ENCODE data around the gene ANKRD16. TPM values are rescaled to one million over a fixed set of nuclear protein-coding genes. Genes with fewer than 3 reads are reported as not detected.

ANKRD16 gene
- total RNA-seq, 3 donors from 2014 or later (not counting 1 experiment from before 2014, with no cell fraction given), result 2.6 to 3.1 (median 3.0) TPM

DNA sequence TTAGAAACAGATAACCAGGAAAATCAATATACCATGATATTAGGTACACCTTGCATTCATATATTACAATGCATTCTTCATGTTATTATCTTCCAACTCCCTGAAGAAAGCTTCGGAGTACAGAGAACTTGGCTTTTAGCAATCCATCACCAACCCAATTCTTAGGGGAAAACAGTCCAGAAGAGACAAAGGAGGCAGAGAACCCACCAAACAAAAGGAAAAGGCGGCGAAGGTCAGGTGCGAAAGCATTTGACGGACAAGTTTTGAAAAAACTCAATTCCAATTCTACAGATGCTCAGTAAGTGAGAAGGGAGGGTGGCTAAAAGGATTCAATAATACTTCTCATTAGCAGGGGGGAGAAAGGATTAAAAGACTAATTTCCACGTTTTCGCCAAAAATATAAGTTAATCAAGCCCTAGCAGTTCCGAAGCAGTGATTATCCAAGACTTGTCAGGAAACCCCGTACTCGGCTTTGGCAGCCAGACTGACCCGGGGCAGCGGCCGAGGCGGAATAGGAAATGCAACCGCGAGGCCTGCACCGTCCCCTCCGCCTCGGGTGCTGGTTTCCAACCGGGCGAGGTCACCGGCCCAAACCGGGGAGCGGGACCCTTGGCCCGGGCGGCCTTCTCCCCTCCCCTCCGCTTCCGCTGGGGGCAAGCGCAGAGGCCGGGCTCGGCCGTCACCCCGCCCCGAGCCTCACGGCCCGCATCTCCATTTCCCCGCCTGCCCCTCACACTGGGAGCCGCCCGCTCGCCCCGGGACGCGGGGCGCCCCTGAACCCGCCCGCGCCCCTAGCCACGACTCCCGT, 77.2 kb downstream of the ANKRD16 start:
- WGBS (ENCODE audit: insufficient coverage), result under 1% methylated on average over 47 of the region's 49 CpGs
- DNase-seq (peak; percentile 54 to 55), ATAC-seq (peak; percentile 25 to 34 (median 27))
- peak overlapping the region; percentile 96 for H3K4me3 ChIP-seq (ENCODE audit: low read length)
- H3K27ac ChIP-seq (ENCODE audit: low read length), result peak overlapping the region; percentile 86
- no peaks in the 10 kb centered on the region for H3K9me3 ChIP-seq (ENCODE audit: control insufficient read depth, insufficient read depth, low read length)
- Mint-ChIP-seq H3K27ac (peak overlapping the region; percentile 82 to 84), H3K4me3 (peak overlapping the region; percentile 88), H3K4me1 (peaks cover 52 to 54% of the 10 kb centered on the region in 2 donors), H3K36me3 (no peaks in the 10 kb centered on the region), H3K9me3 (no peaks in the 10 kb centered on the region), H3K27me3 (ENCODE audit: low read depth in 2 of 2) (no peaks in the 10 kb centered on the region)
- H3K27me3 ChIP-seq (ENCODE audit: control insufficient read depth, insufficient read depth, low read length), result no peaks in the 10 kb centered on the region
- intact Hi-C loops (cut with micrococcal nuclease), result loop anchor here (1.0 to 5.0 kb wide), 4 partner anchors 60 to 165 kb away; partner anchors contain the start of genes FBH1, IL15RA and TASOR2
- no peaks in the 10 kb centered on the region for H3K36me3 ChIP-seq (ENCODE audit: control insufficient read depth, insufficient read depth, low read length)
- peaks cover 33% of the 10 kb centered on the region for H3K4me1 ChIP-seq (ENCODE audit: control insufficient read depth, insufficient read depth, low read length)
- TF ChIP-seq, protein P1, sequence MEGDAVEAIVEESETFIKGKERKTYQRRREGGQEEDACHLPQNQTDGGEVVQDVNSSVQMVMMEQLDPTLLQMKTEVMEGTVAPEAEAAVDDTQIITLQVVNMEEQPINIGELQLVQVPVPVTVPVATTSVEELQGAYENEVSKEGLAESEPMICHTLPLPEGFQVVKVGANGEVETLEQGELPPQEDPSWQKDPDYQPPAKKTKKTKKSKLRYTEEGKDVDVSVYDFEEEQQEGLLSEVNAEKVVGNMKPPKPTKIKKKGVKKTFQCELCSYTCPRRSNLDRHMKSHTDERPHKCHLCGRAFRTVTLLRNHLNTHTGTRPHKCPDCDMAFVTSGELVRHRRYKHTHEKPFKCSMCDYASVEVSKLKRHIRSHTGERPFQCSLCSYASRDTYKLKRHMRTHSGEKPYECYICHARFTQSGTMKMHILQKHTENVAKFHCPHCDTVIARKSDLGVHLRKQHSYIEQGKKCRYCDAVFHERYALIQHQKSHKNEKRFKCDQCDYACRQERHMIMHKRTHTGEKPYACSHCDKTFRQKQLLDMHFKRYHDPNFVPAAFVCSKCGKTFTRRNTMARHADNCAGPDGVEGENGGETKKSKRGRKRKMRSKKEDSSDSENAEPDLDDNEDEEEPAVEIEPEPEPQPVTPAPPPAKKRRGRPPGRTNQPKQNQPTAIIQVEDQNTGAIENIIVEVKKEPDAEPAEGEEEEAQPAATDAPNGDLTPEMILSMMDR (IDR thresholded peaks at IDR 0.05), result no peak

Other genes with a start within 250 kb of the ANKRD16 start
- gene ASB13, start 223.3 kb downstream of the ANKRD16 start, total RNA-seq, result 1 to 10 TPM in 2 of 3 donors, under 1 TPM in 1; 0.99 to 2.4 (median 1.4) TPM
- gene TASOR2, start 205.1 kb downstream of the ANKRD16 start, total RNA-seq, result 10 to 100 TPM; 64.4 to 88.7 (median 66.4) TPM
- 100 to 1,000 TPM in 2 of 3 donors, 10 to 100 TPM in 1; 97.9 to 104 (median 104) TPM for gene GDI2, start 76.5 kb downstream of the ANKRD16 start, total RNA-seq
- gene FBH1, start 350 bp upstream of the ANKRD16 start, total RNA-seq, result 10 to 100 TPM; 49.3 to 64.9 (median 62.7) TPM
- 10 to 100 TPM; 10.7 to 11.8 (median 11.3) TPM for gene IL15RA, start 87.7 kb upstream of the ANKRD16 start, total RNA-seq
- gene IL2RA, start 172.5 kb upstream of the ANKRD16 start, total RNA-seq, result 10 to 100 TPM in 1 of 3 donors, 1 to 10 TPM in 2; 3.4 to 11.2 (median 3.7) TPM
- 100 to 1,000 TPM; 120 to 147 (median 147) TPM for gene RBM17, start 199.1 kb upstream of the ANKRD16 start, total RNA-seq